Keratinocyte (primary cell): ENCODE results near the gene DNAAF8.

Experiments used
- CTCF ChIP-seq, 3 experiments: IDR thresholded peaks in 1 of 3; conservative IDR thresholded peaks in 1 of 3; optimal IDR thresholded peaks in 1 of 3; 2 replicates in 2 of 3; 3 replicates in 1 of 3; pipeline versions ENCODE3 to v1.5.1; 2011; ENCODE audit warnings: low read length in 3 of 3, mild to moderate bottlenecking in 3 of 3, moderate library complexity in 2 of 3, control low read depth in 1 of 3, inconsistent platforms in 1 of 3; ENCODE audit not compliant: insufficient read depth in 2 of 3; ENCODE audit errors: extremely low read depth in 1 of 3
- EZH2 ChIP-seq: IDR thresholded peaks from one replicate; pipeline ENCODE4 v1.6.1; 2012; ENCODE audit warnings: inconsistent platforms, mild to moderate bottlenecking, low read length, moderate library complexity

GRCh38 chr16:4787627-4788482, 53.5 kb downstream of the DNAAF8 start, which contains the start of gene SEPTIN12:
- no peak for TF ChIP-seq CTCF (optimal IDR thresholded peaks at IDR 0.05 in 1 of 3, IDR thresholded peaks at IDR 0.05 in 1 of 3, conservative IDR thresholded peaks at IDR 0.05 in 1 of 3; ENCODE audit: extremely low read depth in 1 of 3, insufficient read depth in 2 of 3, low read length in 3 of 3)
- TF ChIP-seq EZH2: no peak
